ENCODE measurements around the gene RAPGEF2.

The RAPGEF2 gene

DNA sequence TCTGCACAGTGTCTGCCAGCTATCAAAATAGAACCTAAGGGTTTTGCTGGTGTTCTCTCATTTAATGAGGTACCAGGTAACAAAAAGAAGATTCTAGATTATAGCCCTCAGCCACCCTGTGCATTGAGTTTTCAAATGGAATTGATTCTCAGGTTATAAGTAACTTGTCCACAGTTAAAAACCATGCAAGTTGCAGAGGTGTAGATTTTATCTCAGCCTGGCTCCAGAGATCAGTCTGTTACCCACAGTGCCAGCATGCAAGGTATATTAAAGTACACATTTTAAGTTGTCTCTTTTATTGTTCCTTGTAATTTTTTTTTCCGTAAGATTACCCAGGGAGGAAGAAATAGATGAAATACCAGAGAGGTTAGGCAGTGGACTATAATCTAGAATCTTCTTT lies 59.7 kb downstream of the RAPGEF2 start:
- ATAC-seq, result no peak
- no peak for TF ChIP-seq SNAI2 (CRISPR knock-in tag; IDR thresholded peaks at IDR 0.05)
- no peak for TF ChIP-seq ZFP30 (CRISPR knock-in tag; IDR thresholded peaks at IDR 0.05)
- TF ChIP-seq BACH2 (CRISPR knock-in tag; IDR thresholded peaks at IDR 0.05; ENCODE audit: borderline replicate concordance), result no peak
- no peak for TF ChIP-seq ESRRG (CRISPR knock-in tag; IDR thresholded peaks at IDR 0.05)
- TF ChIP-seq ZC3H10 (CRISPR knock-in tag; IDR thresholded peaks at IDR 0.05), result no peak
- TF ChIP-seq TCF4 (CRISPR knock-in tag; IDR thresholded peaks at IDR 0.05; ENCODE audit: borderline replicate concordance), result no peak
- TF ChIP-seq PPARA (CRISPR knock-in tag; IDR thresholded peaks at IDR 0.05; ENCODE audit: borderline replicate concordance), result no peak
- no peak for TF ChIP-seq OSR1 (CRISPR knock-in tag; IDR thresholded peaks at IDR 0.05)
- TF ChIP-seq ZNF70 (CRISPR knock-in tag; IDR thresholded peaks at IDR 0.05), result no peak
- no peak for TF ChIP-seq CSRNP3 (CRISPR knock-in tag; IDR thresholded peaks at IDR 0.05)
- TF ChIP-seq, protein P1, sequence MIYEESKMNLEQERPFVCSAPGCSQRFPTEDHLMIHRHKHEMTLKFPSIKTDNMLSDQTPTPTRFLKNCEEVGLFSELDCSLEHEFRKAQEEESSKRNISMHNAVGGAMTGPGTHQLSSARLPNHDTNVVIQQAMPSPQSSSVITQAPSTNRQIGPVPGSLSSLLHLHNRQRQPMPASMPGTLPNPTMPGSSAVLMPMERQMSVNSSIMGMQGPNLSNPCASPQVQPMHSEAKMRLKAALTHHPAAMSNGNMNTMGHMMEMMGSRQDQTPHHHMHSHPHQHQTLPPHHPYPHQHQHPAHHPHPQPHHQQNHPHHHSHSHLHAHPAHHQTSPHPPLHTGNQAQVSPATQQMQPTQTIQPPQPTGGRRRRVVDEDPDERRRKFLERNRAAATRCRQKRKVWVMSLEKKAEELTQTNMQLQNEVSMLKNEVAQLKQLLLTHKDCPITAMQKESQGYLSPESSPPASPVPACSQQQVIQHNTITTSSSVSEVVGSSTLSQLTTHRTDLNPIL (CRISPR knock-in tag; IDR thresholded peaks at IDR 0.05; ENCODE audit: low read depth), result no peak
- TF ChIP-seq GLIS3 (CRISPR knock-in tag; IDR thresholded peaks at IDR 0.05), result no peak
- TF ChIP-seq, protein P2, sequence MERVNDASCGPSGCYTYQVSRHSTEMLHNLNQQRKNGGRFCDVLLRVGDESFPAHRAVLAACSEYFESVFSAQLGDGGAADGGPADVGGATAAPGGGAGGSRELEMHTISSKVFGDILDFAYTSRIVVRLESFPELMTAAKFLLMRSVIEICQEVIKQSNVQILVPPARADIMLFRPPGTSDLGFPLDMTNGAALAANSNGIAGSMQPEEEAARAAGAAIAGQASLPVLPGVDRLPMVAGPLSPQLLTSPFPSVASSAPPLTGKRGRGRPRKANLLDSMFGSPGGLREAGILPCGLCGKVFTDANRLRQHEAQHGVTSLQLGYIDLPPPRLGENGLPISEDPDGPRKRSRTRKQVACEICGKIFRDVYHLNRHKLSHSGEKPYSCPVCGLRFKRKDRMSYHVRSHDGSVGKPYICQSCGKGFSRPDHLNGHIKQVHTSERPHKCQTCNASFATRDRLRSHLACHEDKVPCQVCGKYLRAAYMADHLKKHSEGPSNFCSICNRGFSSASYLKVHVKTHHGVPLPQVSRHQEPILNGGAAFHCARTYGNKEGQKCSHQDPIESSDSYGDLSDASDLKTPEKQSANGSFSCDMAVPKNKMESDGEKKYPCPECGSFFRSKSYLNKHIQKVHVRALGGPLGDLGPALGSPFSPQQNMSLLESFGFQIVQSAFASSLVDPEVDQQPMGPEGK (CRISPR knock-in tag; IDR thresholded peaks at IDR 0.05; ENCODE audit: borderline replicate concordance), result no peak
- no peak for TF ChIP-seq RARB (CRISPR knock-in tag; IDR thresholded peaks at IDR 0.05)
- no peak for TF ChIP-seq TOX (CRISPR knock-in tag; IDR thresholded peaks at IDR 0.05; ENCODE audit: borderline replicate concordance)
- TF ChIP-seq, protein P3, sequence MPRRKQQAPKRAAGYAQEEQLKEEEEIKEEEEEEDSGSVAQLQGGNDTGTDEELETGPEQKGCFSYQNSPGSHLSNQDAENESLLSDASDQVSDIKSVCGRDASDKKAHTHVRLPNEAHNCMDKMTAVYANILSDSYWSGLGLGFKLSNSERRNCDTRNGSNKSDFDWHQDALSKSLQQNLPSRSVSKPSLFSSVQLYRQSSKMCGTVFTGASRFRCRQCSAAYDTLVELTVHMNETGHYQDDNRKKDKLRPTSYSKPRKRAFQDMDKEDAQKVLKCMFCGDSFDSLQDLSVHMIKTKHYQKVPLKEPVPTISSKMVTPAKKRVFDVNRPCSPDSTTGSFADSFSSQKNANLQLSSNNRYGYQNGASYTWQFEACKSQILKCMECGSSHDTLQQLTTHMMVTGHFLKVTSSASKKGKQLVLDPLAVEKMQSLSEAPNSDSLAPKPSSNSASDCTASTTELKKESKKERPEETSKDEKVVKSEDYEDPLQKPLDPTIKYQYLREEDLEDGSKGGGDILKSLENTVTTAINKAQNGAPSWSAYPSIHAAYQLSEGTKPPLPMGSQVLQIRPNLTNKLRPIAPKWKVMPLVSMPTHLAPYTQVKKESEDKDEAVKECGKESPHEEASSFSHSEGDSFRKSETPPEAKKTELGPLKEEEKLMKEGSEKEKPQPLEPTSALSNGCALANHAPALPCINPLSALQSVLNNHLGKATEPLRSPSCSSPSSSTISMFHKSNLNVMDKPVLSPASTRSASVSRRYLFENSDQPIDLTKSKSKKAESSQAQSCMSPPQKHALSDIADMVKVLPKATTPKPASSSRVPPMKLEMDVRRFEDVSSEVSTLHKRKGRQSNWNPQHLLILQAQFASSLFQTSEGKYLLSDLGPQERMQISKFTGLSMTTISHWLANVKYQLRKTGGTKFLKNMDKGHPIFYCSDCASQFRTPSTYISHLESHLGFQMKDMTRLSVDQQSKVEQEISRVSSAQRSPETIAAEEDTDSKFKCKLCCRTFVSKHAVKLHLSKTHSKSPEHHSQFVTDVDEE (CRISPR knock-in tag; IDR thresholded peaks at IDR 0.05), result no peak
- TF ChIP-seq POU6F1 (CRISPR knock-in tag; IDR thresholded peaks at IDR 0.05; ENCODE audit: borderline replicate concordance, low read depth), result no peak
- TF ChIP-seq ISL1 (CRISPR knock-in tag; IDR thresholded peaks at IDR 0.05), result no peak
- no peak for TF ChIP-seq ZNF8 (CRISPR knock-in tag; IDR thresholded peaks at IDR 0.05)

DNA sequence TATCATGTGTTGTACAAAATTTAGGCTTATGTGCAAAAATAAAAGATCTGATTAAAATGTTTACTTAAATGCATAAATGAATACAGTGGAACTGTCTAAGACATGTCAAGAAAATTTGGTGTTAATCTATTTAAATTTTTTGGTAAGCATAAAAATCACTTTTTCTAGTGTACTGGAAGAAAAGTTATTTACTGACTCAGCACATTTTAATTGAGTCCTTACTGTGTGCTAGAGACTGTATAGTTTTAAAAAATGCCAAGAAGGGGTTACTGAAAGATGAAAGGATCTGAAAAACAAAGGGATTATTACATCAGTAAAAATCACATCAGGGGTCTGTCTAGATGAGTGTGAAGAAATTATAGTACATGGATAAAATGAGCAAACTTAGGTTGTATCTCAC lies 60.6 kb downstream of the RAPGEF2 start:
- no peak for ATAC-seq
- TF ChIP-seq PPARA (CRISPR knock-in tag; IDR thresholded peaks at IDR 0.05; ENCODE audit: borderline replicate concordance) (no peak), ISL1 (CRISPR knock-in tag; IDR thresholded peaks at IDR 0.05) (no peak), OSR1 (CRISPR knock-in tag; IDR thresholded peaks at IDR 0.05) (no peak), BACH2 (CRISPR knock-in tag; IDR thresholded peaks at IDR 0.05; ENCODE audit: borderline replicate concordance) (no peak), TOX (CRISPR knock-in tag; IDR thresholded peaks at IDR 0.05; ENCODE audit: borderline replicate concordance) (no peak), CSRNP3 (CRISPR knock-in tag; IDR thresholded peaks at IDR 0.05) (no peak), CSDC2 (CRISPR knock-in tag; IDR thresholded peaks at IDR 0.05) (no peak), ZNF8 (CRISPR knock-in tag; IDR thresholded peaks at IDR 0.05) (no peak), SNAI2 (CRISPR knock-in tag; IDR thresholded peaks at IDR 0.05) (no peak), ZNF70 (CRISPR knock-in tag; IDR thresholded peaks at IDR 0.05) (no peak), ZFP3 (CRISPR knock-in tag; IDR thresholded peaks at IDR 0.05) (no peak), ARNTL (CRISPR knock-in tag; IDR thresholded peaks at IDR 0.05; ENCODE audit: borderline replicate concordance, low read depth) (no peak)
- TF ChIP-seq, protein P3 (CRISPR knock-in tag; IDR thresholded peaks at IDR 0.05), result no peak
- TF ChIP-seq, protein P2 (CRISPR knock-in tag; IDR thresholded peaks at IDR 0.05; ENCODE audit: borderline replicate concordance), result no peak
- TF ChIP-seq, protein P1 (CRISPR knock-in tag; IDR thresholded peaks at IDR 0.05; ENCODE audit: low read depth), result no peak
